Left kidney (tissue), 8 donors: ENCODE data around the gene DNAAF6. TPM values are rescaled to one million over a fixed set of nuclear protein-coding genes. Genes with fewer than 3 reads are reported as not detected.
"Not testable (repeated sequence)": the region's sequence is repeated elsewhere in the genome, so short reads cannot be mapped to it uniquely, and the experiment has no call there.

Experiments
- DNase-seq: peaks from one replicate; pipeline ENCODE4 v3.0.0-alpha.2; 2013
- long read RNA-seq, 8 donors: transcript quantifications; one replicate each; lab custom pipeline, GENCODE V29; 2026
- polyA plus RNA-seq: library from polyadenylated mRNA; unstranded; fragments of 120-200 nt; gene quantifications from one replicate; pipeline ENCODE4 v1.2.1, GENCODE V29; 2013; ENCODE audit not compliant: insufficient read length

Gene DNAAF6
- 0.08 TPM for polyA plus RNA-seq
- long read RNA-seq, donor 1: 0 reads
- long read RNA-seq, donor 2: 0 reads
- long read RNA-seq, donor 3: 0 reads
- long read RNA-seq, donor 4: 0 reads
- long read RNA-seq, donor 5: 0 reads
- long read RNA-seq, donor 6: 0 reads
- long read RNA-seq, donor 7: 0 reads
- long read RNA-seq, donor 8: 0 reads

GRCh38 chrX:107205770-107206696, at the start of gene DNAAF6, which contains the start of gene NUP62CL:
DNAAF6 (plus strand) TSS chrX:107206611; CDS start chrX:107212876, 6,265 bp downstream.
NUP62CL (minus strand) TSS chrX:107206433; CDS start chrX:107175146, 31,287 bp downstream.
- DNase-seq: peak; percentile 74

- DNase-seq: not testable (repeated sequence)
These were observed 48.8 kb upstream of the DNAAF6 start for GRCh38 chrX:107157618-107158017.

GRCh38 chrX:107167163-107167921, 39.1 kb upstream of the DNAAF6 start:
- DNase-seq: no peak

- DNase-seq: no peak
These were observed 38.2 kb upstream of the DNAAF6 start for GRCh38 chrX:107168257-107168656.

GRCh38 chrX:107168712-107169111, 37.7 kb upstream of the DNAAF6 start:
- no peak for DNase-seq

- no peak for DNase-seq
These were observed 34.9 kb upstream of the DNAAF6 start for GRCh38 chrX:107171369-107172102.

- DNase-seq: no peak
These were observed 9.1 kb upstream of the DNAAF6 start for GRCh38 chrX:107197319-107197718.

GRCh38 chrX:107198074-107198473, 8.3 kb upstream of the DNAAF6 start:
- DNase-seq: not testable (repeated sequence)

GRCh38 chrX:107199491-107199890, 6.9 kb upstream of the DNAAF6 start:
- no peak for DNase-seq

- no peak for DNase-seq
These were observed 2.3 kb upstream of the DNAAF6 start for GRCh38 chrX:107204068-107204605.

- no peak for DNase-seq
These were observed 270 bp downstream of the DNAAF6 start for GRCh38 chrX:107206697-107207065.

- DNase-seq: no peak
These were observed 678 bp downstream of the DNAAF6 start for GRCh38 chrX:107207089-107207488.

GRCh38 chrX:107207943-107208342, 1.5 kb downstream of the DNAAF6 start:
- DNase-seq: no peak

- DNase-seq: no peak
These were observed 7.1 kb downstream of the DNAAF6 start for GRCh38 chrX:107213477-107213876.

- no peak for DNase-seq
These were observed 20.3 kb downstream of the DNAAF6 start for GRCh38 chrX:107226757-107227156.

- DNase-seq: no peak
These were observed 21.5 kb downstream of the DNAAF6 start for GRCh38 chrX:107227780-107228485.

GRCh38 chrX:107228486-107228819, 22.0 kb downstream of the DNAAF6 start:
- no peak for DNase-seq

GRCh38 chrX:107272431-107272921, 66.1 kb downstream of the DNAAF6 start:
- DNase-seq: no peak

- DNase-seq: no peak
These were observed 67.4 kb downstream of the DNAAF6 start for GRCh38 chrX:107273795-107274194.

GRCh38 chrX:107288676-107289075, 82.3 kb downstream of the DNAAF6 start:
- no peak for DNase-seq

GRCh38 chrX:107290019-107290418, 83.6 kb downstream of the DNAAF6 start:
- no peak for DNase-seq
